GM12878 (cell line): ENCODE results near the gene ERFL. TPM values are rescaled to one million over a fixed set of nuclear protein-coding genes. Genes with fewer than 3 reads are reported as not detected.
A peak's percentile ranks its signal among the peaks of the same experiment; 100 is the strongest.

Experiments used
- FOXK2 ChIP-seq: fragments of 450-650 bp; IDR thresholded peaks from 2 replicates; pipeline ENCODE4 v1.6.1; 2017; ENCODE audit warnings: mild to moderate bottlenecking, moderate library complexity
- KLF5 ChIP-seq: fragments of 450-650 bp; IDR thresholded peaks from 2 replicates; pipeline ENCODE4 v1.6.1; 2014; ENCODE audit warnings: mild to moderate bottlenecking; ENCODE audit not compliant: partially characterized antibody
- RAD21 ChIP-seq: IDR thresholded peaks from 2 replicates; pipeline ENCODE4 v1.6.1; 2011; ENCODE audit warnings: mild to moderate bottlenecking, low read depth, low read length, moderate library complexity; ENCODE audit not compliant: insufficient read depth
- RUNX3 ChIP-seq: IDR thresholded peaks from 2 replicates; pipeline ENCODE4 v1.6.1; 2012; ENCODE audit warnings: low read length, inconsistent platforms
- SMARCA5 ChIP-seq: fragments of 450-650 bp; IDR thresholded peaks from 2 replicates; pipeline ENCODE4 v1.6.1; 2017; ENCODE audit warnings: mild to moderate bottlenecking
- polyA plus RNA-seq, 11 experiments: library from polyadenylated mRNA; depleted of rRNA in 4 of 11; unstranded in 6 of 11; stranded (reverse) in 5 of 11; fragments of >200 nt; fragmentation: Nextera tagmentation in 4 of 11; fragmentation: Illumina TruSeq in 1 of 11; extraction: Ambion mirVana in 4 of 11; extraction: Trizol in 1 of 11; gene quantifications; 1 replicate in 1 of 11; 2 replicates in 10 of 11; pipeline versions ENCODE4 v1.2.1 to v1.2.3, GENCODE V29; 2011 to 2016; ENCODE audit warnings: inconsistent platforms in 2 of 11, missing spikeins in 2 of 11, low read depth in 1 of 11
- total RNA-seq, 4 experiments: library from RNA; depleted of rRNA in 3 of 4; stranded (reverse); fragments of >200 nt in 3 of 4; fragmentation: Illumina TruSeq in 1 of 4; extraction: Trizol in 1 of 4; gene quantifications; 2 replicates each; pipeline versions ENCODE4 v1.2.1 to v1.2.3, GENCODE V29; 2013 to 2021
- TF ChIP-seq, protein P1 (sequence below): fragments of 450-650 bp; IDR thresholded peaks from 2 replicates; pipeline ENCODE4 v1.6.1; 2016; ENCODE audit warnings: mild to moderate bottlenecking
- TF ChIP-seq, protein P2 (sequence below): fragments of 450-650 bp; IDR thresholded peaks from 2 replicates; pipeline ENCODE4 v1.6.1; 2018; ENCODE audit warnings: borderline replicate concordance, mild to moderate bottlenecking; ENCODE audit not compliant: partially characterized antibody
- TF ChIP-seq, protein P3 (sequence below): IDR thresholded peaks from 2 replicates; pipeline ENCODE4 v1.6.1; 2012; ENCODE audit warnings: improper control_type of control experiment, low read depth, low read length; ENCODE audit not compliant: insufficient replicate concordance
- TF ChIP-seq, protein P4 (sequence below): IDR thresholded peaks from 2 replicates; pipeline ENCODE4 v1.6.1; 2012; ENCODE audit warnings: mild to moderate bottlenecking, low read depth, low read length
- TF ChIP-seq, protein P5 (sequence below): IDR thresholded peaks from 2 replicates; pipeline ENCODE4 v1.6.1; 2011; ENCODE audit warnings: low read depth, low read length, improper control_type of control experiment, borderline replicate concordance

Gene ERFL
- total and polyA plus RNA-seq, 10 of the 15 experiments (the other 5 are each of a cell fraction or from before 2014, with no cell fraction given), result 0.04 to 0.10 (median 0.05) TPM; not detected in 7

DNA sequence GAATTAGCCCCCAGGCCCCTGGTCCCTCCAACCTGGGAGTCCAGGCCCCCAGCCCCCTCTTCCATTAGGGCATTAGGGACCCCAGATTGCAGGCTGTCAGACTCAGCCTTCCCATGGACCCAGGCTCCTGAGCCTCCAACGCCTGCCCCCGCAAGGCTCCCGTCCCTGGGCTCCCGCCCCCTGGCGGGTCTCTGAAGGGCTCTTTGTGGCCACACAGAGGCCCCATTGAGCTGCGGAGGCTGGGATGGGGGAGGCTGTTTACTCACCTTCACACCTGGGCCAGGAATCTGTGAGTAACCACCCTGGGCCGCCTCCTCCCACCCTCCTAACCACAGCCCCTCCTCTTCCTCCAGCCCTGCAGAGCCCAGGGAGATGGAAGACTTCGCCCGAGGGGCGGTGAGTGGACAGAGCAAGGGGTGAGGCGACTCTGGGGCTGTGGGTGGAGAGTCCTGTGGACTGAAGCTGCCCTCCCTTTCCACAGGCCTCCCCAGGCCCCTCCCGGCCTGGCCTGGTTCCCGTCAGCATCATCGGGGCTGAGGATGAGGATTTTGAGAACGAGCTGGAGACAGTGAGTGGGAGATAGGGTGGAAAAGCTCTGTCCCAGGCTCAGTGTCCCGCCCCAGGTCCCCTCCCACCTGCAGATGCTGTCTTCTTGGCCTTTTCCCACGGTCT lies 40.4 kb downstream of the ERFL start (continued):
- TF ChIP-seq, protein P1, sequence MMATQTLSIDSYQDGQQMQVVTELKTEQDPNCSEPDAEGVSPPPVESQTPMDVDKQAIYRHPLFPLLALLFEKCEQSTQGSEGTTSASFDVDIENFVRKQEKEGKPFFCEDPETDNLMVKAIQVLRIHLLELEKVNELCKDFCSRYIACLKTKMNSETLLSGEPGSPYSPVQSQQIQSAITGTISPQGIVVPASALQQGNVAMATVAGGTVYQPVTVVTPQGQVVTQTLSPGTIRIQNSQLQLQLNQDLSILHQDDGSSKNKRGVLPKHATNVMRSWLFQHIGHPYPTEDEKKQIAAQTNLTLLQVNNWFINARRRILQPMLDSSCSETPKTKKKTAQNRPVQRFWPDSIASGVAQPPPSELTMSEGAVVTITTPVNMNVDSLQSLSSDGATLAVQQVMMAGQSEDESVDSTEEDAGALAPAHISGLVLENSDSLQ, result no peak
- TF ChIP-seq, protein P2, sequence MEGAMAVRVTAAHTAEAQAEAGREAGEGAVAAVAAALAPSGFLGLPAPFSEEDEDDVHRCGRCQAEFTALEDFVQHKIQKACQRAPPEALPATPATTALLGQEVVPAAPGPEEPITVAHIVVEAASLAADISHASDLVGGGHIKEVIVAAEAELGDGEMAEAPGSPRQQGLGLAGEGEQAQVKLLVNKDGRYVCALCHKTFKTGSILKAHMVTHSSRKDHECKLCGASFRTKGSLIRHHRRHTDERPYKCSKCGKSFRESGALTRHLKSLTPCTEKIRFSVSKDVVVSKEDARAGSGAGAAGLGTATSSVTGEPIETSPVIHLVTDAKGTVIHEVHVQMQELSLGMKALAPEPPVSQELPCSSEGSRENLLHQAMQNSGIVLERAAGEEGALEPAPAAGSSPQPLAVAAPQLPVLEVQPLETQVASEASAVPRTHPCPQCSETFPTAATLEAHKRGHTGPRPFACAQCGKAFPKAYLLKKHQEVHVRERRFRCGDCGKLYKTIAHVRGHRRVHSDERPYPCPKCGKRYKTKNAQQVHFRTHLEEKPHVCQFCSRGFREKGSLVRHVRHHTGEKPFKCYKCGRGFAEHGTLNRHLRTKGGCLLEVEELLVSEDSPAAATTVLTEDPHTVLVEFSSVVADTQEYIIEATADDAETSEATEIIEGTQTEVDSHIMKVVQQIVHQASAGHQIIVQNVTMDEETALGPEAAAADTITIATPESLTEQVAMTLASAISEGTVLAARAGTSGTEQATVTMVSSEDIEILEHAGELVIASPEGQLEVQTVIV, result no peak
- TF ChIP-seq RUNX3 (peak; percentile 85), RAD21 (peak; percentile 64), SMARCA5 (peak; percentile 42; the same call in 1 of the 2 replicates), FOXK2 (peak; percentile 32; the same call in 1 of the 2 replicates), KLF5 (peak; percentile 36)
- TF ChIP-seq, protein P3, sequence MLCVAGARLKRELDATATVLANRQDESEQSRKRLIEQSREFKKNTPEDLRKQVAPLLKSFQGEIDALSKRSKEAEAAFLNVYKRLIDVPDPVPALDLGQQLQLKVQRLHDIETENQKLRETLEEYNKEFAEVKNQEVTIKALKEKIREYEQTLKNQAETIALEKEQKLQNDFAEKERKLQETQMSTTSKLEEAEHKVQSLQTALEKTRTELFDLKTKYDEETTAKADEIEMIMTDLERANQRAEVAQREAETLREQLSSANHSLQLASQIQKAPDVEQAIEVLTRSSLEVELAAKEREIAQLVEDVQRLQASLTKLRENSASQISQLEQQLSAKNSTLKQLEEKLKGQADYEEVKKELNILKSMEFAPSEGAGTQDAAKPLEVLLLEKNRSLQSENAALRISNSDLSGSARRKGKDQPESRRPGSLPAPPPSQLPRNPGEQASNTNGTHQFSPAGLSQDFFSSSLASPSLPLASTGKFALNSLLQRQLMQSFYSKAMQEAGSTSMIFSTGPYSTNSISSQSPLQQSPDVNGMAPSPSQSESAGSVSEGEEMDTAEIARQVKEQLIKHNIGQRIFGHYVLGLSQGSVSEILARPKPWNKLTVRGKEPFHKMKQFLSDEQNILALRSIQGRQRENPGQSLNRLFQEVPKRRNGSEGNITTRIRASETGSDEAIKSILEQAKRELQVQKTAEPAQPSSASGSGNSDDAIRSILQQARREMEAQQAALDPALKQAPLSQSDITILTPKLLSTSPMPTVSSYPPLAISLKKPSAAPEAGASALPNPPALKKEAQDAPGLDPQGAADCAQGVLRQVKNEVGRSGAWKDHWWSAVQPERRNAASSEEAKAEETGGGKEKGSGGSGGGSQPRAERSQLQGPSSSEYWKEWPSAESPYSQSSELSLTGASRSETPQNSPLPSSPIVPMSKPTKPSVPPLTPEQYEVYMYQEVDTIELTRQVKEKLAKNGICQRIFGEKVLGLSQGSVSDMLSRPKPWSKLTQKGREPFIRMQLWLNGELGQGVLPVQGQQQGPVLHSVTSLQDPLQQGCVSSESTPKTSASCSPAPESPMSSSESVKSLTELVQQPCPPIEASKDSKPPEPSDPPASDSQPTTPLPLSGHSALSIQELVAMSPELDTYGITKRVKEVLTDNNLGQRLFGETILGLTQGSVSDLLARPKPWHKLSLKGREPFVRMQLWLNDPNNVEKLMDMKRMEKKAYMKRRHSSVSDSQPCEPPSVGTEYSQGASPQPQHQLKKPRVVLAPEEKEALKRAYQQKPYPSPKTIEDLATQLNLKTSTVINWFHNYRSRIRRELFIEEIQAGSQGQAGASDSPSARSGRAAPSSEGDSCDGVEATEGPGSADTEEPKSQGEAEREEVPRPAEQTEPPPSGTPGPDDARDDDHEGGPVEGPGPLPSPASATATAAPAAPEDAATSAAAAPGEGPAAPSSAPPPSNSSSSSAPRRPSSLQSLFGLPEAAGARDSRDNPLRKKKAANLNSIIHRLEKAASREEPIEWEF, result no peak
- TF ChIP-seq, protein P4, sequence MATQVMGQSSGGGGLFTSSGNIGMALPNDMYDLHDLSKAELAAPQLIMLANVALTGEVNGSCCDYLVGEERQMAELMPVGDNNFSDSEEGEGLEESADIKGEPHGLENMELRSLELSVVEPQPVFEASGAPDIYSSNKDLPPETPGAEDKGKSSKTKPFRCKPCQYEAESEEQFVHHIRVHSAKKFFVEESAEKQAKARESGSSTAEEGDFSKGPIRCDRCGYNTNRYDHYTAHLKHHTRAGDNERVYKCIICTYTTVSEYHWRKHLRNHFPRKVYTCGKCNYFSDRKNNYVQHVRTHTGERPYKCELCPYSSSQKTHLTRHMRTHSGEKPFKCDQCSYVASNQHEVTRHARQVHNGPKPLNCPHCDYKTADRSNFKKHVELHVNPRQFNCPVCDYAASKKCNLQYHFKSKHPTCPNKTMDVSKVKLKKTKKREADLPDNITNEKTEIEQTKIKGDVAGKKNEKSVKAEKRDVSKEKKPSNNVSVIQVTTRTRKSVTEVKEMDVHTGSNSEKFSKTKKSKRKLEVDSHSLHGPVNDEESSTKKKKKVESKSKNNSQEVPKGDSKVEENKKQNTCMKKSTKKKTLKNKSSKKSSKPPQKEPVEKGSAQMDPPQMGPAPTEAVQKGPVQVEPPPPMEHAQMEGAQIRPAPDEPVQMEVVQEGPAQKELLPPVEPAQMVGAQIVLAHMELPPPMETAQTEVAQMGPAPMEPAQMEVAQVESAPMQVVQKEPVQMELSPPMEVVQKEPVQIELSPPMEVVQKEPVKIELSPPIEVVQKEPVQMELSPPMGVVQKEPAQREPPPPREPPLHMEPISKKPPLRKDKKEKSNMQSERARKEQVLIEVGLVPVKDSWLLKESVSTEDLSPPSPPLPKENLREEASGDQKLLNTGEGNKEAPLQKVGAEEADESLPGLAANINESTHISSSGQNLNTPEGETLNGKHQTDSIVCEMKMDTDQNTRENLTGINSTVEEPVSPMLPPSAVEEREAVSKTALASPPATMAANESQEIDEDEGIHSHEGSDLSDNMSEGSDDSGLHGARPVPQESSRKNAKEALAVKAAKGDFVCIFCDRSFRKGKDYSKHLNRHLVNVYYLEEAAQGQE, result no peak
- TF ChIP-seq, protein P5, sequence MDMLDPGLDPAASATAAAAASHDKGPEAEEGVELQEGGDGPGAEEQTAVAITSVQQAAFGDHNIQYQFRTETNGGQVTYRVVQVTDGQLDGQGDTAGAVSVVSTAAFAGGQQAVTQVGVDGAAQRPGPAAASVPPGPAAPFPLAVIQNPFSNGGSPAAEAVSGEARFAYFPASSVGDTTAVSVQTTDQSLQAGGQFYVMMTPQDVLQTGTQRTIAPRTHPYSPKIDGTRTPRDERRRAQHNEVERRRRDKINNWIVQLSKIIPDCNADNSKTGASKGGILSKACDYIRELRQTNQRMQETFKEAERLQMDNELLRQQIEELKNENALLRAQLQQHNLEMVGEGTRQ, result no peak
